HFFc6 (cell line): ENCODE measurements around the gene JAK2. TPM values are rescaled to one million over a fixed set of nuclear protein-coding genes. Genes with fewer than 3 reads are reported as not detected.
"Not testable (repeated sequence)": the region's sequence is repeated elsewhere in the genome, so short reads cannot be mapped to it uniquely, and the experiment has no call there.

ENCODE experiments used
- DNase-seq: peaks from one replicate; pipeline ENCODE4 v3.0.0-alpha.2; 2018
- H3K27ac Mint-ChIP-seq: 2 replicates; pipeline ENCODE4 v1.8.0; 2020; ENCODE audit warnings: mild to moderate bottlenecking, mixed read lengths
- H3K27me3 Mint-ChIP-seq: 2 replicates; pipeline ENCODE4 v1.8.0; 2021; ENCODE audit warnings: mild to moderate bottlenecking, moderate library complexity, mixed read lengths; ENCODE audit not compliant: insufficient read depth
- H3K36me3 Mint-ChIP-seq: 2 replicates; pipeline ENCODE4 v1.8.0; 2021; ENCODE audit warnings: low read depth, mixed read lengths
- H3K4me1 Mint-ChIP-seq: 2 replicates; pipeline ENCODE4 v1.8.0; 2020; ENCODE audit warnings: low read depth, mixed read lengths
- H3K4me3 Mint-ChIP-seq: 2 replicates; pipeline ENCODE4 v1.8.0; 2020; ENCODE audit warnings: mild to moderate bottlenecking, moderate library complexity, mixed read lengths
- H3K9me3 Mint-ChIP-seq: 2 replicates; pipeline ENCODE4 v1.8.0; 2020; ENCODE audit warnings: mild to moderate bottlenecking, mixed read lengths
- CTCF ChIP-seq: fragments of 200-600 bp; sonication (generic); IDR thresholded peaks from 2 replicates; pipeline ENCODE4 v1.5.0; 2021; ENCODE audit warnings: antibody characterized with exemption, mild to moderate bottlenecking
- total RNA-seq, 6 experiments: library from RNA; stranded (reverse); fragmentation: NEBNext Ultra II Directional; extraction: Animal tissue kit (Norgen Biotek cat#: 25700); gene quantifications; 2 replicates in 1 of 6; 3 replicates in 5 of 6; pipeline ENCODE4 v1.2.3, GENCODE V29; 2021

JAK2 gene
- total RNA-seq, 6 experiments from 2014 or later, result 5.0 to 6.5 (median 6.0) TPM

- H3K27me3 Mint-ChIP-seq, result peaks cover 3% of the 10 kb centered on the region; the same call in 1 of the 2 replicates
Measured at GRCh38 chr9:4939118-4939561, 45.9 kb upstream of the JAK2 start.

GRCh38 chr9:4942042-4942691 is 42.9 kb upstream of the JAK2 start:
- not testable (repeated sequence) for DNase-seq, H3K9me3 Mint-ChIP-seq, H3K4me1 Mint-ChIP-seq, H3K4me3 Mint-ChIP-seq, H3K27ac Mint-ChIP-seq, H3K36me3 Mint-ChIP-seq, H3K27me3 Mint-ChIP-seq

More at GRCh38 chr9:4939118-4939561, 45.9 kb upstream of the JAK2 start:
- TF ChIP-seq CTCF, result no peak
- Mint-ChIP-seq H3K9me3 (no peaks in the 10 kb centered on the region), H3K27ac (no peak overlapping the region), H3K4me3 (no peak overlapping the region), H3K36me3 (no peaks in the 10 kb centered on the region), H3K4me1 (no peaks in the 10 kb centered on the region)
- no peak for DNase-seq

- TF ChIP-seq CTCF, result no peak
Measured at GRCh38 chr9:4943346-4943745, 41.7 kb upstream of the JAK2 start.

GRCh38 chr9:4944431-4945211 is 40.5 kb upstream of the JAK2 start:
- not testable (repeated sequence) for H3K4me3 Mint-ChIP-seq, DNase-seq, H3K9me3 Mint-ChIP-seq, H3K36me3 Mint-ChIP-seq, H3K27me3 Mint-ChIP-seq, H3K4me1 Mint-ChIP-seq, H3K27ac Mint-ChIP-seq

More at GRCh38 chr9:4943346-4943745, 41.7 kb upstream of the JAK2 start:
- Mint-ChIP-seq H3K9me3 (no peaks in the 10 kb centered on the region), H3K4me1 (no peaks in the 10 kb centered on the region), H3K27me3 (peaks cover 1% of the 10 kb centered on the region; the same call in 1 of the 2 replicates), H3K4me3 (no peak overlapping the region), H3K36me3 (no peaks in the 10 kb centered on the region), H3K27ac (no peak overlapping the region)
- DNase-seq, result no peak

GRCh38 chr9:4946937-4947336 is 38.1 kb upstream of the JAK2 start:
- Mint-ChIP-seq H3K27ac (no peak overlapping the region), H3K27me3 (peaks cover 7% of the 10 kb centered on the region; the same call in 1 of the 2 replicates), H3K36me3 (no peaks in the 10 kb centered on the region), H3K4me3 (no peak overlapping the region), H3K9me3 (no peaks in the 10 kb centered on the region), H3K4me1 (no peaks in the 10 kb centered on the region)
- DNase-seq, result no peak
- TF ChIP-seq CTCF, result no peak

DNA sequence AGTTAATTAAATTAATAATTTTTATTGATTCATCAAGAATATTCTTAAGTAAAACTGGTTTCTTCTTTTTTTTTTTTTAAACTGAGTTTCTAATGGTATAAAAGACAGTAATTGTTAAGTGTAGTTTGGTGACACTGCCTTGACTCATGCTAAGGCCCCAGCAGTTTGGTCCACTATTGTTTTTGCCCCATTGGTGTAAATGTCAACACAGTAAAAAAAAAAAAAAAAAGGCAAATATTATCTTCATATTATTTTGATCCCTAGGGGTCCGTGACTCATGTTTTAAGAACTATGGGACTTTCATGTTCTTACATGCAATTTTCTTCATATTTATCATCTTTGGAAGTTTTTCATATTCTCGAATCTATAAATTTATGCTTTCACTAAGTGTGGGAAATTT is 29.2 kb upstream of the JAK2 start:
- DNase-seq, result no peak
- peaks cover 4% of the 10 kb centered on the region for H3K27me3 Mint-ChIP-seq
- no peak overlapping the region for H3K27ac Mint-ChIP-seq
- 0 out of 2 replicates have a peak, but pooled peaks cover 13% of the 10 kb centered on the region for H3K4me1 Mint-ChIP-seq
- no peak overlapping the region for H3K4me3 Mint-ChIP-seq
- TF ChIP-seq CTCF, result no peak
- H3K9me3 Mint-ChIP-seq, result 0 out of 2 replicates have a peak, but pooled peaks cover 4% of the 10 kb centered on the region
- H3K36me3 Mint-ChIP-seq, result peaks cover 6% of the 10 kb centered on the region
